ENCODE results near the gene CCT2.

Gene CCT2

DNA sequence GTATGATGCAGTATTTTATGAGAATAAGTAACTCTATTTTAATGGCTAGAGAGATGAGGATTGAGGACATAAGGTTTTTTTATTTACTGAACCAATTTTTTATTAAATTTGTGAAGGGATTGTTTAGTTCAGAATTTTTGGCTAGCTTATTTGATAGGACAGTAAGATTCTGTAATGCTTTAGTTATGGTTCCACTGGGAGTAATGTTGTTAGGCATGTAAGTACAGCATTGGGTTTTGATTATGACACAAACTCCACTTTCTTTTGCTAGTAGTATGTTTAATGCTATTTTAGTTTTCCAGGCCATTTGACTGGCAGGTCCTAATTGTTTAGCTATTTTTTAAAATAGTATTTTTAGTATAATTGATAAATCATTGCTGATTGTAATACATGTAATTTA is 59.3 kb downstream of the CCT2 start:
- no peak overlapping the region for H3K4me3 ChIP-seq (ENCODE audit: low read length)

DNA sequence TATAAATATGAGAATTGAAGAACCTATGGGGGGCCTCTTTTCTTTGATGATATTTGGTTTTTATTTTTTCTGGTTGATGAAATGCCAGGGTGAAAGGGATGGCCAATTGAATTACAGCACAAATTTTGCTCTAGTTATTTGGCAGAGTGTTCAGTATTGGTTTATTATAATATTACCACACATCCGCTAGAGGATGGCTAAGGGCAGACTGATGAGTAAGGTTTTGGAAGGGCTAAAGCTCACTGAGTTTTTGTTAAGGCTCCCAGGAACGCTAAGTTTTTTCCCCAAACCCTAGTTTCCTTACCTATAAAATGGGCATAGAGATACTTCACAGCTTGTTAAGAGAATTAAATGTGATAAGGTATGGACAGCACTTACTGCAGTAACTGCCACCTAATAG is 59.8 kb downstream of the CCT2 start:
- H3K4me3 ChIP-seq (ENCODE audit: low read length) = no peak overlapping the region
- TF ChIP-seq ZNF274 (IDR thresholded peaks at IDR 0.05; ENCODE audit: low read depth, low read length) = no peak

More for the DNA sequence above, 59.3 kb downstream of the CCT2 start:
- TF ChIP-seq ZNF274 (IDR thresholded peaks at IDR 0.05; ENCODE audit: low read depth, low read length) = no peak

DNA sequence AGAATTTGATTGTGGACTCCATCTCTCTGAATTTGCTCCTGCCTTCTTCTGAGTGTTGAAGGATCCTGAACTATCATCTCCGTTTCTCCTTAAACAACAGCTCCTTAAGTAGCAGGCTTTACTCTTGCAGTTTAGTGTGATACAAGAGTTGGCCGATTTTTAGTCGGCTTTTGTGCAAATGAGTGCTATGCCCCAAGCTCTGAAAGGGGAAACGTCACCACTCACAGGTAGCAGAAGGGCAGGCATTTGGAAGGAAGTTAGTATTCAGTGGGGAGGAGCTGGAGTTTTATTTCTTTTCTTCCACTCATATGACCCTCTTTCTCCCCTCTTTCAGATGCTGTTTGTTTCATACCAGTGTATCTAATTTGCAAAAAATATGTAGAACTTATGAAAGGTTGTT is 61.9 kb downstream of the CCT2 start:
- H3K4me3 ChIP-seq (ENCODE audit: low read length) = no peak overlapping the region
- TF ChIP-seq ZNF274 (IDR thresholded peaks at IDR 0.05; ENCODE audit: low read depth, low read length) = no peak

DNA sequence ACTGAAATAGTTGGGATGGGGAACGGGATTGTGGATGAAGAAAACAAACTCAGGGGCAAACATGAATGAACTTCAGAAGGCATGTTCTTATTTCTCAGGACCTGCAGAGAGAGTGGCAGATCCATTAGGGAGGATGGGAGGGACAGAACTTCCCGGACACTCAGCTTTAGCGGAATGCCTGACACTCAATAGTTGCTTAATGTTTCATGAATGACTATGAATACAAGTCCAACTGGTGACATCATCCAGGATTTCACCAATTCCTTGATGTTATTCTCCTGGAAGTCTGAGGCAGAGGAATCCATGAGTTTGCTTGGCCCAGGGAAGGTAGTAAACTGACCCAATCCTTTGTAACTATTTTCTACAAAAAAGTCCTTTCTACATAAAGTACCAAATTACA is 63.2 kb downstream of the CCT2 start:
- TF ChIP-seq ZNF274 (IDR thresholded peaks at IDR 0.05; ENCODE audit: low read depth, low read length) = no peak

DNA sequence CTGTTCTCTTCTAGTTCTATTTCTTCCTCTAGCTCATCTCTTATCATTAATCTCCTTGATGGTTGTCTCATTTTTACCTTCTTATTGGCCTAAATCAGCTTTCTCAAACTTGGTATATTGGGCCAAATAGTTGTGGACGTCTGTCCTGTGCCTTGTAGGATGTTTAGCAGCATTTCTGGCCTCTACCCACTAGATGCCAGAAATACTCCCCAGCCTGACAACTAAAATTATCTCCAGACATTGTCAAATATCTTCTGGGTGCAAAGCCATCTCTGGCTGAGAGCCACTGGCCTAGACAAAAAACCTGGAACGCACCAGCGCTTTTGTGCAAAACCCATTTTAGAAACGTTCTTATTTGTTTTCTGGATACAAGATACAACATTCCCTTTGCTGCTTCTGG is 64.3 kb downstream of the CCT2 start:
- no peak for TF ChIP-seq ZNF274 (IDR thresholded peaks at IDR 0.05; ENCODE audit: low read depth, low read length)
- H3K4me3 ChIP-seq (ENCODE audit: low read length) = no peak overlapping the region

More for the DNA sequence above, 63.2 kb downstream of the CCT2 start:
- H3K4me3 ChIP-seq (ENCODE audit: low read length) = no peak overlapping the region
